Measurements from ENCODE around the gene RAI1.

Gene RAI1

GRCh38 chr17:17786998-17787397 is 105.7 kb downstream of the RAI1 start:
- TF ChIP-seq POLR2A (IDR thresholded peaks at IDR 0.05; ENCODE audit: low read length) (no peak), GATA1 (IDR thresholded peaks at IDR 0.05; ENCODE audit: low read depth, low read length) (no peak)
- DNase-seq, result no peak

- DNase-seq, result no peak
- no peak for TF ChIP-seq GATA1 (IDR thresholded peaks at IDR 0.05; ENCODE audit: low read depth, low read length)
- TF ChIP-seq POLR2A (IDR thresholded peaks at IDR 0.05; ENCODE audit: low read length), result no peak
These were observed 106.3 kb downstream of the RAI1 start for GRCh38 chr17:17787568-17787967.

- TF ChIP-seq GATA1 (IDR thresholded peaks at IDR 0.05; ENCODE audit: low read depth, low read length) (no peak), POLR2A (IDR thresholded peaks at IDR 0.05; ENCODE audit: low read length) (no peak)
- no peak for DNase-seq
These were observed 107.7 kb downstream of the RAI1 start for GRCh38 chr17:17788967-17789366.

- TF ChIP-seq POLR2A (IDR thresholded peaks at IDR 0.05; ENCODE audit: low read length) (no peak), GATA1 (IDR thresholded peaks at IDR 0.05; ENCODE audit: low read depth, low read length) (no peak)
- no peak for DNase-seq
These were observed 108.2 kb downstream of the RAI1 start for GRCh38 chr17:17789410-17789809.

GRCh38 chr17:17789828-17790636 is 108.8 kb downstream of the RAI1 start:
- TF ChIP-seq GATA1 (IDR thresholded peaks at IDR 0.05; ENCODE audit: low read depth, low read length) (no peak), POLR2A (IDR thresholded peaks at IDR 0.05; ENCODE audit: low read length) (no peak)
- no peak for DNase-seq

- no peak for TF ChIP-seq GATA1 (IDR thresholded peaks at IDR 0.05; ENCODE audit: low read depth, low read length)
- no peak for TF ChIP-seq POLR2A (IDR thresholded peaks at IDR 0.05; ENCODE audit: low read length)
- DNase-seq, result no peak
These were observed 109.6 kb downstream of the RAI1 start for GRCh38 chr17:17790637-17791464.

- TF ChIP-seq POLR2A (IDR thresholded peaks at IDR 0.05; ENCODE audit: low read length), result no peak
- TF ChIP-seq GATA1 (IDR thresholded peaks at IDR 0.05; ENCODE audit: low read depth, low read length), result no peak
- peak in 1 of 2 experiments; percentile 21 for DNase-seq
These were observed 110.8 kb downstream of the RAI1 start for GRCh38 chr17:17792037-17792550.

GRCh38 chr17:17792551-17793377 is 111.5 kb downstream of the RAI1 start:
- DNase-seq, result peak; percentile 22 to 30
- TF ChIP-seq POLR2A (IDR thresholded peaks at IDR 0.05; ENCODE audit: low read length), result no peak
- TF ChIP-seq GATA1 (IDR thresholded peaks at IDR 0.05; ENCODE audit: low read depth, low read length), result no peak

- no peak for DNase-seq
- TF ChIP-seq GATA1 (IDR thresholded peaks at IDR 0.05; ENCODE audit: low read depth, low read length), result no peak
- no peak for TF ChIP-seq POLR2A (IDR thresholded peaks at IDR 0.05; ENCODE audit: low read length)
These were observed 112.3 kb downstream of the RAI1 start for GRCh38 chr17:17793378-17794214.

GRCh38 chr17:17794382-17794781 is 113.1 kb downstream of the RAI1 start:
- no peak for DNase-seq
- TF ChIP-seq GATA1 (IDR thresholded peaks at IDR 0.05; ENCODE audit: low read depth, low read length), result no peak
- TF ChIP-seq POLR2A (IDR thresholded peaks at IDR 0.05; ENCODE audit: low read length), result no peak

- TF ChIP-seq POLR2A (IDR thresholded peaks at IDR 0.05; ENCODE audit: low read length), result no peak
- TF ChIP-seq GATA1 (IDR thresholded peaks at IDR 0.05; ENCODE audit: low read depth, low read length), result no peak
- no peak for DNase-seq
These were observed 114.0 kb downstream of the RAI1 start for GRCh38 chr17:17795296-17795695.

GRCh38 chr17:17795946-17796786 is 114.9 kb downstream of the RAI1 start:
- TF ChIP-seq GATA1 (IDR thresholded peaks at IDR 0.05; ENCODE audit: low read depth, low read length) (no peak), POLR2A (IDR thresholded peaks at IDR 0.05; ENCODE audit: low read length) (no peak)
- no peak for DNase-seq

Data from erythroblast (primary cell).